Liver (tissue), 9 donors: Measurements from ENCODE around the gene RNF222. TPM values are rescaled to one million over a fixed set of nuclear protein-coding genes. Genes with fewer than 3 reads are reported as not detected.

Experiments
- DNase-seq: peaks from one replicate; pipeline ENCODE4 v3.0.0-alpha.2; 2017; ENCODE audit warnings: low spot score
- H3K27ac ChIP-seq, 2 donors: one replicate each; pipeline ENCODE4 v1.7.0; 2013; ENCODE audit warnings: inconsistent platforms in 2 of 2, low read length in 2 of 2, control low read depth in 1 of 2, low read depth in 1 of 2, mild to moderate bottlenecking in 1 of 2
- H3K27me3 ChIP-seq, 4 donors: one replicate each; pipeline versions ENCODE4 v1.6.1 to v1.7.0; 2013; ENCODE audit warnings: low read length in 3 of 4, inconsistent platforms in 1 of 4, mild to moderate bottlenecking in 1 of 4, moderate library complexity in 1 of 4; ENCODE audit not compliant: control insufficient read depth in 4 of 4, insufficient read depth in 4 of 4
- H3K36me3 ChIP-seq, 4 donors: one replicate each; pipeline versions ENCODE4 v1.6.1 to v1.7.0; 2013; ENCODE audit warnings: low read length in 3 of 4, mild to moderate bottlenecking in 3 of 4, low read depth in 1 of 4, moderate library complexity in 1 of 4; ENCODE audit not compliant: control insufficient read depth in 4 of 4, insufficient read depth in 3 of 4
- H3K4me1 ChIP-seq, 4 donors: one replicate each; pipeline versions ENCODE4 v1.6.1 to v1.7.0; 2013; ENCODE audit warnings: low read length in 3 of 4, mild to moderate bottlenecking in 3 of 4, moderate library complexity in 1 of 4; ENCODE audit not compliant: control insufficient read depth in 4 of 4, insufficient read depth in 4 of 4
- H3K4me3 ChIP-seq, 3 donors: one replicate each; pipeline versions ENCODE4 v1.6.1 to v1.7.0; 2013; ENCODE audit warnings: low read length in 3 of 3, control low read depth in 1 of 3, low read depth in 1 of 3, mild to moderate bottlenecking in 1 of 3
- H3K9ac ChIP-seq, 2 donors: one replicate each; pipeline ENCODE4 v1.7.0; 2013; ENCODE audit warnings: low read length in 2 of 2, mild to moderate bottlenecking in 2 of 2, moderate library complexity in 2 of 2, control low read depth in 1 of 2, low read depth in 1 of 2
- H3K9me3 ChIP-seq, 4 donors: one replicate each; pipeline versions ENCODE4 v1.6.1 to v1.7.0; 2013; ENCODE audit warnings: low read length in 3 of 4; ENCODE audit not compliant: control insufficient read depth in 4 of 4
- EGR1 ChIP-seq, 2 donors: IDR thresholded peaks; 2 replicates each; pipeline ENCODE4 v1.6.1; 2016 to 2018; ENCODE audit warnings: antibody characterized with exemption in 2 of 2, low read depth in 2 of 2
- FOXA1 ChIP-seq: IDR thresholded peaks from 2 replicates; pipeline ENCODE4 v1.6.1; 2016; ENCODE audit warnings: antibody characterized with exemption
- FOXA2 ChIP-seq: IDR thresholded peaks from 2 replicates; pipeline ENCODE4 v1.6.1; 2016; ENCODE audit warnings: antibody characterized with exemption
- GABPA ChIP-seq, 2 donors: IDR thresholded peaks in 1 of 2; conservative IDR thresholded peaks in 1 of 2; 2 replicates each; pipeline ENCODE4 v1.6.1; 2016; ENCODE audit warnings: antibody characterized with exemption in 2 of 2, mild to moderate bottlenecking in 1 of 2, moderate library complexity in 1 of 2
- HNF4A ChIP-seq, 2 donors: conservative IDR thresholded peaks; 2 replicates each; pipeline ENCODE4 v1.6.1; 2016; ENCODE audit warnings: antibody characterized with exemption in 2 of 2, mild to moderate bottlenecking in 2 of 2
- HNF4G ChIP-seq: IDR thresholded peaks from 2 replicates; pipeline ENCODE4 v1.6.1; 2016; ENCODE audit warnings: antibody characterized with exemption
- NR2F2 ChIP-seq: IDR thresholded peaks from 2 replicates; pipeline ENCODE4 v1.6.1; 2016; ENCODE audit warnings: antibody characterized with exemption
- RAD21 ChIP-seq, 2 donors: IDR thresholded peaks; 2 replicates each; pipeline ENCODE4 v1.6.1; 2016; ENCODE audit warnings: antibody characterized with exemption in 2 of 2, mild to moderate bottlenecking in 2 of 2
- RXRA ChIP-seq, 2 donors: IDR thresholded peaks; 2 replicates each; pipeline ENCODE4 v1.6.1; 2017 to 2018; ENCODE audit warnings: antibody characterized with exemption in 2 of 2, mild to moderate bottlenecking in 1 of 2
- SP1 ChIP-seq: IDR thresholded peaks from 2 replicates; pipeline ENCODE4 v1.6.1; 2018; ENCODE audit warnings: antibody characterized with exemption, mild to moderate bottlenecking
- TAF1 ChIP-seq: conservative IDR thresholded peaks from 2 replicates; pipeline ENCODE4 v1.6.1; 2016; ENCODE audit warnings: antibody characterized with exemption, mild to moderate bottlenecking
- YY1 ChIP-seq: IDR thresholded peaks from 2 replicates; pipeline ENCODE4 v1.6.1; 2016; ENCODE audit warnings: antibody characterized with exemption, mild to moderate bottlenecking
- WGBS: extraction: QIAGEN DNeasy Blood & Tissue Kit; methylation state at CpG from one replicate; pipeline ENCODE4 v1.1.7; 2013; 5-methylcytosine and 5-hydroxymethylcytosine counted together
- polyA plus RNA-seq, 2 donors: library from polyadenylated mRNA; stranded (reverse) in 1 of 2; unstranded in 1 of 2; fragments of 200-250 nt in 1 of 2; fragments of >200 nt in 1 of 2; fragmentation: Nextera tagmentation in 1 of 2; extraction: Ambion mirVana in 1 of 2; gene quantifications; one replicate each; pipeline versions ENCODE4 v1.2.1 to v1.2.3, GENCODE V29; 2013 to 2015
- total RNA-seq, 2 donors: library from RNA; depleted of rRNA; stranded (reverse); fragments of >200 nt; gene quantifications; one replicate each; pipeline ENCODE4 v1.2.3, GENCODE V29; 2014
- TF ChIP-seq, protein P1 (sequence below): IDR thresholded peaks from 2 replicates; pipeline ENCODE4 v1.6.1; 2016; ENCODE audit warnings: antibody characterized with exemption
- TF ChIP-seq, protein P2 (sequence below): IDR thresholded peaks from 2 replicates; pipeline ENCODE4 v1.6.1; 2016; ENCODE audit warnings: antibody characterized with exemption
- TF ChIP-seq, protein P3 (sequence below): fragments of 150-350 bp; IDR thresholded peaks from 2 replicates; pipeline ENCODE4 v1.5.1; 2017; ENCODE audit warnings: improper control_type of control experiment, low read depth, low read length; ENCODE audit not compliant: missing input control
- TF ChIP-seq, protein P4 (sequence below): IDR thresholded peaks from 2 replicates; pipeline ENCODE4 v1.6.1; 2016; ENCODE audit warnings: antibody characterized with exemption, mild to moderate bottlenecking
- TF ChIP-seq, protein P5 (sequence below): IDR thresholded peaks from 2 replicates; pipeline ENCODE4 v1.6.1; 2016; ENCODE audit warnings: antibody characterized with exemption
- donor health status: healthy.
- donor health status: healthy.
- donor health status: healthy.
- donor health status: healthy.
- donor health status: healthy.

The RNF222 gene
- total and polyA plus RNA-seq, 4 donors: not detected

DNA sequence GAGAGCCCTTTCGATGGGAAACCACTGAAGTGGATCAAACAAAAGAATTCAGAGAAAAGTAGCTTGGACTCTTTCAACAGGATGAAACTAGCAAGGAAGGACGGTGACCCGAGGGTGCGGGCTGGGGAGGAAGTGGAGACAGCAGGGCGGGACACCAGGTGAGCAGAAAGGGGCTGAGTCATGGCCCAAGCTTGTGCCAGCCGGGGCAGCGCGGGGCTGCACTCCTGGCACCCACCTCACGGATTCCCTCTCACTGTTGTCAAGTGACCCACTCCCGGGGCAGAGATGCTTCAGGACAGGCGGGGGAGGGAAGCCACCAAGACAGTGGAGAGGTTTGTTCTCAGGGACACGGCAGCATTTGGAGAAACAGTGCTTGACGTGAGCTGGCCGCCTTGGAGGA is 10.7 kb upstream of the RNF222 start:
- H3K27ac ChIP-seq: no peak overlapping the region
- no peaks in the 10 kb centered on the region for H3K27me3 ChIP-seq
- H3K9ac ChIP-seq: no peak overlapping the region
- H3K36me3 ChIP-seq: no peaks in the 10 kb centered on the region
- H3K4me1 ChIP-seq: peaks cover 0 to 9% (median 8%) of the 10 kb centered on the region in 4 donors
- H3K4me3 ChIP-seq: no peak overlapping the region
- H3K9me3 ChIP-seq: no peaks in the 10 kb centered on the region
- WGBS: 76% methylated on average over 14 of the region's 14 CpGs
- no peak for TF ChIP-seq HNF4G
- TF ChIP-seq, protein P1, sequence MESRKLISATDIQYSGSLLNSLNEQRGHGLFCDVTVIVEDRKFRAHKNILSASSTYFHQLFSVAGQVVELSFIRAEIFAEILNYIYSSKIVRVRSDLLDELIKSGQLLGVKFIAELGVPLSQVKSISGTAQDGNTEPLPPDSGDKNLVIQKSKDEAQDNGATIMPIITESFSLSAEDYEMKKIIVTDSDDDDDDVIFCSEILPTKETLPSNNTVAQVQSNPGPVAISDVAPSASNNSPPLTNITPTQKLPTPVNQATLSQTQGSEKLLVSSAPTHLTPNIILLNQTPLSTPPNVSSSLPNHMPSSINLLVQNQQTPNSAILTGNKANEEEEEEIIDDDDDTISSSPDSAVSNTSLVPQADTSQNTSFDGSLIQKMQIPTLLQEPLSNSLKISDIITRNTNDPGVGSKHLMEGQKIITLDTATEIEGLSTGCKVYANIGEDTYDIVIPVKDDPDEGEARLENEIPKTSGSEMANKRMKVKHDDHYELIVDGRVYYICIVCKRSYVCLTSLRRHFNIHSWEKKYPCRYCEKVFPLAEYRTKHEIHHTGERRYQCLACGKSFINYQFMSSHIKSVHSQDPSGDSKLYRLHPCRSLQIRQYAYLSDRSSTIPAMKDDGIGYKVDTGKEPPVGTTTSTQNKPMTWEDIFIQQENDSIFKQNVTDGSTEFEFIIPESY: no peak
- no peak for TF ChIP-seq FOXA2
- no peak for TF ChIP-seq EGR1 (IDR thresholded peaks at IDR 0.05; ENCODE audit: low read depth in 2 of 2)
- TF ChIP-seq GABPA (IDR thresholded peaks at IDR 0.05 in 1 of 2, conservative IDR thresholded peaks at IDR 0.05 in 1 of 2): no peak
- TF ChIP-seq HNF4A (conservative IDR thresholded peaks at IDR 0.05): no peak
- TF ChIP-seq, protein P2, sequence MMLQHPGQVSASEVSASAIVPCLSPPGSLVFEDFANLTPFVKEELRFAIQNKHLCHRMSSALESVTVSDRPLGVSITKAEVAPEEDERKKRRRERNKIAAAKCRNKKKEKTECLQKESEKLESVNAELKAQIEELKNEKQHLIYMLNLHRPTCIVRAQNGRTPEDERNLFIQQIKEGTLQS: no peak
- TF ChIP-seq FOXA1: no peak
- TF ChIP-seq, protein P3, sequence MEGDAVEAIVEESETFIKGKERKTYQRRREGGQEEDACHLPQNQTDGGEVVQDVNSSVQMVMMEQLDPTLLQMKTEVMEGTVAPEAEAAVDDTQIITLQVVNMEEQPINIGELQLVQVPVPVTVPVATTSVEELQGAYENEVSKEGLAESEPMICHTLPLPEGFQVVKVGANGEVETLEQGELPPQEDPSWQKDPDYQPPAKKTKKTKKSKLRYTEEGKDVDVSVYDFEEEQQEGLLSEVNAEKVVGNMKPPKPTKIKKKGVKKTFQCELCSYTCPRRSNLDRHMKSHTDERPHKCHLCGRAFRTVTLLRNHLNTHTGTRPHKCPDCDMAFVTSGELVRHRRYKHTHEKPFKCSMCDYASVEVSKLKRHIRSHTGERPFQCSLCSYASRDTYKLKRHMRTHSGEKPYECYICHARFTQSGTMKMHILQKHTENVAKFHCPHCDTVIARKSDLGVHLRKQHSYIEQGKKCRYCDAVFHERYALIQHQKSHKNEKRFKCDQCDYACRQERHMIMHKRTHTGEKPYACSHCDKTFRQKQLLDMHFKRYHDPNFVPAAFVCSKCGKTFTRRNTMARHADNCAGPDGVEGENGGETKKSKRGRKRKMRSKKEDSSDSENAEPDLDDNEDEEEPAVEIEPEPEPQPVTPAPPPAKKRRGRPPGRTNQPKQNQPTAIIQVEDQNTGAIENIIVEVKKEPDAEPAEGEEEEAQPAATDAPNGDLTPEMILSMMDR: no peak
- TF ChIP-seq, protein P4, sequence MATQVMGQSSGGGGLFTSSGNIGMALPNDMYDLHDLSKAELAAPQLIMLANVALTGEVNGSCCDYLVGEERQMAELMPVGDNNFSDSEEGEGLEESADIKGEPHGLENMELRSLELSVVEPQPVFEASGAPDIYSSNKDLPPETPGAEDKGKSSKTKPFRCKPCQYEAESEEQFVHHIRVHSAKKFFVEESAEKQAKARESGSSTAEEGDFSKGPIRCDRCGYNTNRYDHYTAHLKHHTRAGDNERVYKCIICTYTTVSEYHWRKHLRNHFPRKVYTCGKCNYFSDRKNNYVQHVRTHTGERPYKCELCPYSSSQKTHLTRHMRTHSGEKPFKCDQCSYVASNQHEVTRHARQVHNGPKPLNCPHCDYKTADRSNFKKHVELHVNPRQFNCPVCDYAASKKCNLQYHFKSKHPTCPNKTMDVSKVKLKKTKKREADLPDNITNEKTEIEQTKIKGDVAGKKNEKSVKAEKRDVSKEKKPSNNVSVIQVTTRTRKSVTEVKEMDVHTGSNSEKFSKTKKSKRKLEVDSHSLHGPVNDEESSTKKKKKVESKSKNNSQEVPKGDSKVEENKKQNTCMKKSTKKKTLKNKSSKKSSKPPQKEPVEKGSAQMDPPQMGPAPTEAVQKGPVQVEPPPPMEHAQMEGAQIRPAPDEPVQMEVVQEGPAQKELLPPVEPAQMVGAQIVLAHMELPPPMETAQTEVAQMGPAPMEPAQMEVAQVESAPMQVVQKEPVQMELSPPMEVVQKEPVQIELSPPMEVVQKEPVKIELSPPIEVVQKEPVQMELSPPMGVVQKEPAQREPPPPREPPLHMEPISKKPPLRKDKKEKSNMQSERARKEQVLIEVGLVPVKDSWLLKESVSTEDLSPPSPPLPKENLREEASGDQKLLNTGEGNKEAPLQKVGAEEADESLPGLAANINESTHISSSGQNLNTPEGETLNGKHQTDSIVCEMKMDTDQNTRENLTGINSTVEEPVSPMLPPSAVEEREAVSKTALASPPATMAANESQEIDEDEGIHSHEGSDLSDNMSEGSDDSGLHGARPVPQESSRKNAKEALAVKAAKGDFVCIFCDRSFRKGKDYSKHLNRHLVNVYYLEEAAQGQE: no peak
- no peak for TF ChIP-seq NR2F2
- no peak for TF ChIP-seq SP1
- no peak for TF ChIP-seq RXRA (IDR thresholded peaks at IDR 0.05)
- TF ChIP-seq, protein P5, sequence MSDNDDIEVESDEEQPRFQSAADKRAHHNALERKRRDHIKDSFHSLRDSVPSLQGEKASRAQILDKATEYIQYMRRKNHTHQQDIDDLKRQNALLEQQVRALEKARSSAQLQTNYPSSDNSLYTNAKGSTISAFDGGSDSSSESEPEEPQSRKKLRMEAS: no peak
- no peak for TF ChIP-seq RAD21 (IDR thresholded peaks at IDR 0.05)
- DNase-seq: no peak

DNA sequence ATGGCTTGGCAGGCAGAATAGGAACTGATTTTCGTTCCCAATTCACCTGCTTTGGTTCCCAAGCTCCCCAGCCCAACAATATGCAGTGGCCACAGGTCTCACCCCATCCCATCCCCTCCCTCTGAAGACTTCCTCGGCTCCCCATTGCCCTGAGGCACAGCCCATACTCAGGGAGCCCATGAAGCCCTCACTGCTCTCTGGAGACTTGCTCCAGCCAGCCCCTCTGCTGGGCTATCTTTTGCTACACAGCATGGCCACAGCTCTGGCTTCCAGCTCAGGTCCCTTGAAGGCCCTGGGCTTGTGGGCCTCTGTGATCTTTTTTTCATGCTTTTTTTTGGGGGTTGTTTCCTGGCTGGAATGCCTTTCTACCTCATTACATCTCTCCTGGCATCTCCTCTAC is 8.5 kb upstream of the RNF222 start:
- 86% methylated on average over 2 of the region's 2 CpGs for WGBS
- DNase-seq: no peak
- Histone ChIP-seq H3K36me3 (no peaks in the 10 kb centered on the region), H3K4me1 (peaks cover 0 to 9% (median 8%) of the 10 kb centered on the region in 4 donors), H3K4me3 (no peak overlapping the region), H3K27ac (no peak overlapping the region), H3K9ac (no peak overlapping the region), H3K27me3 (no peaks in the 10 kb centered on the region), H3K9me3 (no peaks in the 10 kb centered on the region)
- no peak for TF ChIP-seq YY1
- TF ChIP-seq TAF1: no peak
- TF ChIP-seq FOXA2: no peak
- TF ChIP-seq EGR1 (IDR thresholded peaks at IDR 0.05; ENCODE audit: low read depth in 2 of 2): no peak
- no peak for TF ChIP-seq SP1
- TF ChIP-seq, protein P3: no peak
- TF ChIP-seq, protein P5: no peak
- TF ChIP-seq HNF4A (conservative IDR thresholded peaks at IDR 0.05): no peak
- TF ChIP-seq HNF4G: no peak
- TF ChIP-seq, protein P2: no peak
- TF ChIP-seq GABPA (IDR thresholded peaks at IDR 0.05 in 1 of 2, conservative IDR thresholded peaks at IDR 0.05 in 1 of 2): no peak
- TF ChIP-seq, protein P1: no peak
- TF ChIP-seq NR2F2: no peak
- no peak for TF ChIP-seq RXRA (IDR thresholded peaks at IDR 0.05)
- TF ChIP-seq RAD21 (IDR thresholded peaks at IDR 0.05): no peak
